Gastroesophageal sphincter (tissue), 4 donors: ENCODE results near the gene HECW1. TPM values are rescaled to one million over a fixed set of nuclear protein-coding genes. Genes with fewer than 3 reads are reported as not detected.

ENCODE experiments used
- ATAC-seq: fragments of 150-250 bp; one replicate; pipeline ENCODE4 v1.9.1; 2016; ENCODE audit warnings: mild to moderate bottlenecking, moderate library complexity
- H3K27ac ChIP-seq, 4 donors: fragments of 200-600 bp; sonication (generic) in 3 of 4; 1 replicate in 3 of 4; 2 replicates in 1 of 4; pipeline ENCODE4 v1.5.1; 2016 to 2019
- H3K27me3 ChIP-seq: fragments of 200-600 bp; sonication (generic); one replicate; pipeline ENCODE4 v1.5.1; 2019
- H3K36me3 ChIP-seq, 2 donors: fragments of 200-600 bp; sonication (generic); one replicate each; pipeline ENCODE4 v1.5.1; 2019; ENCODE audit warnings: control low read depth in 1 of 2
- H3K4me1 ChIP-seq, 3 donors: fragments of 200-600 bp; sonication (generic); 1 replicate in 2 of 3; 2 replicates in 1 of 3; pipeline ENCODE4 v1.5.1; 2016 to 2019; ENCODE audit warnings: control low read depth in 2 of 3
- H3K4me3 ChIP-seq, 2 donors: fragments of 200-600 bp; sonication (generic); one replicate each; pipeline ENCODE4 v1.5.1; 2019; ENCODE audit warnings: mild to moderate bottlenecking in 1 of 2, moderate library complexity in 1 of 2
- H3K9me3 ChIP-seq, 3 donors: fragments of 200-600 bp; sonication (generic); one replicate each; pipeline ENCODE4 v1.5.1; 2017 to 2019; ENCODE audit warnings: control low read depth in 2 of 3
- EP300 ChIP-seq: sonication (generic); formaldehyde crosslinking; IDR thresholded peaks from one replicate; pipeline ENCODE4 v1.6.1; 2017; ENCODE audit warnings: antibody characterized with exemption, mild to moderate bottlenecking
- POLR2A ChIP-seq, 2 donors: fragments of 450-650 bp; IDR thresholded peaks; one replicate each; pipeline ENCODE4 v1.6.1; 2017; ENCODE audit warnings: antibody characterized with exemption in 2 of 2, mild to moderate bottlenecking in 2 of 2, moderate library complexity in 1 of 2
- POLR2AphosphoS5 ChIP-seq: sonication (generic); formaldehyde crosslinking; IDR thresholded peaks from one replicate; pipeline ENCODE4 v1.6.1; 2017; ENCODE audit warnings: antibody characterized with exemption
- WGBS, 2 donors: methylation state at CpG; one replicate each; pipeline ENCODE4 v1.1.5; 2018; ENCODE audit warnings: low coverage in 1 of 2; 5-methylcytosine and 5-hydroxymethylcytosine counted together
- total RNA-seq, 4 donors: library from RNA; depleted of rRNA; stranded (reverse); fragments of >200 nt; gene quantifications; one replicate each; pipeline ENCODE4 v1.1.0, GENCODE V29; 2016
- TF ChIP-seq, protein P1 (sequence below), 4 experiments: fragments of 200-600 bp in 2 of 4; fragments of 450-650 bp in 2 of 4; sonication (generic) in 1 of 4; IDR thresholded peaks; one replicate each; pipeline ENCODE4 v1.5.1; 2017 to 2019; ENCODE audit warnings: antibody characterized with exemption in 4 of 4, mild to moderate bottlenecking in 2 of 4, moderate library complexity in 2 of 4

Gene HECW1
- total RNA-seq, 4 donors from 2014 or later, result 0.04 to 0.31 (median 0.13) TPM; not detected in 1

- WGBS, 2 donors, result 78 to 85% methylated on average over 3 of the region's 3 CpGs
- H3K36me3 ChIP-seq, result no peaks in the 10 kb centered on the region
- no peak overlapping the region for H3K27ac ChIP-seq
- H3K4me3 ChIP-seq, result no peak overlapping the region
- TF ChIP-seq POLR2A (IDR thresholded peaks at IDR 0.05), result no peak
- no peak for ATAC-seq
- peaks cover 32% of the 10 kb centered on the region for H3K27me3 ChIP-seq
- no peaks in the 10 kb centered on the region for H3K9me3 ChIP-seq
- no peaks in the 10 kb centered on the region for H3K4me1 ChIP-seq
Measured at GRCh38 chr7:43137811-43138210, 25.4 kb downstream of the HECW1 start.

- Histone ChIP-seq H3K4me1 (no peaks in the 10 kb centered on the region), H3K9me3 (no peaks in the 10 kb centered on the region), H3K4me3 (no peak overlapping the region), H3K36me3 (no peaks in the 10 kb centered on the region), H3K27ac (no peak overlapping the region), H3K27me3 (peaks cover 41% of the 10 kb centered on the region)
- no peak for TF ChIP-seq POLR2AphosphoS5
- TF ChIP-seq POLR2A (IDR thresholded peaks at IDR 0.05), result no peak
- TF ChIP-seq, protein P1, sequence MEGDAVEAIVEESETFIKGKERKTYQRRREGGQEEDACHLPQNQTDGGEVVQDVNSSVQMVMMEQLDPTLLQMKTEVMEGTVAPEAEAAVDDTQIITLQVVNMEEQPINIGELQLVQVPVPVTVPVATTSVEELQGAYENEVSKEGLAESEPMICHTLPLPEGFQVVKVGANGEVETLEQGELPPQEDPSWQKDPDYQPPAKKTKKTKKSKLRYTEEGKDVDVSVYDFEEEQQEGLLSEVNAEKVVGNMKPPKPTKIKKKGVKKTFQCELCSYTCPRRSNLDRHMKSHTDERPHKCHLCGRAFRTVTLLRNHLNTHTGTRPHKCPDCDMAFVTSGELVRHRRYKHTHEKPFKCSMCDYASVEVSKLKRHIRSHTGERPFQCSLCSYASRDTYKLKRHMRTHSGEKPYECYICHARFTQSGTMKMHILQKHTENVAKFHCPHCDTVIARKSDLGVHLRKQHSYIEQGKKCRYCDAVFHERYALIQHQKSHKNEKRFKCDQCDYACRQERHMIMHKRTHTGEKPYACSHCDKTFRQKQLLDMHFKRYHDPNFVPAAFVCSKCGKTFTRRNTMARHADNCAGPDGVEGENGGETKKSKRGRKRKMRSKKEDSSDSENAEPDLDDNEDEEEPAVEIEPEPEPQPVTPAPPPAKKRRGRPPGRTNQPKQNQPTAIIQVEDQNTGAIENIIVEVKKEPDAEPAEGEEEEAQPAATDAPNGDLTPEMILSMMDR (IDR thresholded peaks at IDR 0.05), result no peak
- no peak for TF ChIP-seq EP300
- no peak for ATAC-seq
- 68 to 76% methylated on average over 4 of the region's 4 CpGs for WGBS, 2 donors
Measured at GRCh38 chr7:43138710-43139109, 26.3 kb downstream of the HECW1 start.

DNA sequence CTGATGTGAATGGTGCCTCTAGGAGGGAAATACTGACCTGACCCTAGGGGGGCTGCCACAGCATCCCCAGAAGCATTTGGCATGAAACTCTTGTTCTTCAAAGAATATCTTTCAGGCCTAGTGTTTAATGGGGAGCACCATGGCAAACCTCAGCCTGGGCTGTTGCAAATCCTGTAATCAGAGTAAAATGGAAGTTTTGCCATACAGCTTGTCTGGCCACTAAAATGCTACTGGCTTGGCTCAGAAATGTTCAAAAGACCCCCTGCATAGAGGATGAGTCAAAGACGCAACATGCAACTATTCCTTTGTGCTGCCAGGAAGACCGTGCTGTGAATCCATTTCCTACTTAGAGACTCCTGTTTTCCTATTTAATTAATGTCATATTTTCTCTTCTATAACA is 26.7 kb downstream of the HECW1 start:
- Histone ChIP-seq H3K27ac (no peak overlapping the region), H3K9me3 (no peaks in the 10 kb centered on the region), H3K27me3 (peaks cover 41% of the 10 kb centered on the region), H3K36me3 (no peaks in the 10 kb centered on the region), H3K4me1 (no peaks in the 10 kb centered on the region), H3K4me3 (no peak overlapping the region)
- TF ChIP-seq EP300 (no peak), POLR2AphosphoS5 (no peak), POLR2A (IDR thresholded peaks at IDR 0.05) (no peak)
- TF ChIP-seq, protein P1 (IDR thresholded peaks at IDR 0.05), result no peak
- WGBS, 2 donors, result 83 to 88% methylated on average over 2 of the region's 2 CpGs
- no peak for ATAC-seq

GRCh38 chr7:43140186-43140585 is 27.7 kb downstream of the HECW1 start:
- no peaks in the 10 kb centered on the region for H3K9me3 ChIP-seq
- 91 to 94% methylated on average over 7 of the region's 7 CpGs for WGBS, 2 donors

DNA sequence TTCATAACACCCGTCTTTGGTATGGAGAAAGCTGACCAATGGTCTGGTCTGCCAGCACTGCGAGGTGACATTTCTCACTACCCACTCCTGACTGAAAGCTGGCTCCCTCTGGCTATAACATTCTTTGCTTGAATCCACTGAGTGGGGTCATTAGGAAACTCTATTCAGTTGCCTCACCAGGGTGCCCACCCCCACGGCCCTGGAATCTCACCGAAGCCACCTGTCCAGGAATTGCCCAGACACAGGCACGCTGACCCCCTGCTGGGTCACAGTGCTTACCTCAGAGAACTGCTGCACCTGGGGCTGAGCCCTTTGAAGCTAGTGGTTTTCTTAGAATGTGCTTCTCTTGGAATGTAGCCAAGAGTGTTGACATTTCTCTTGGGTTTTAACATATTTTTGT is 28.6 kb downstream of the HECW1 start:
- H3K4me3 ChIP-seq, result no peak overlapping the region
- ATAC-seq, result no peak
- no peaks in the 10 kb centered on the region for H3K36me3 ChIP-seq
- TF ChIP-seq POLR2A (IDR thresholded peaks at IDR 0.05) (no peak), POLR2AphosphoS5 (no peak), EP300 (no peak)
- TF ChIP-seq, protein P1 (IDR thresholded peaks at IDR 0.05), result no peak
- WGBS, 2 donors, result 100% methylated on average over 1 of the region's 5 CpGs; no CpG with 5 or more reads in 1 of the 2 donors
- no peaks in the 10 kb centered on the region for H3K9me3 ChIP-seq
- H3K27me3 ChIP-seq, result peaks cover 35% of the 10 kb centered on the region
- H3K27ac ChIP-seq, result no peak overlapping the region
- H3K4me1 ChIP-seq, result no peaks in the 10 kb centered on the region

More at GRCh38 chr7:43140186-43140585, 27.7 kb downstream of the HECW1 start:
- Histone ChIP-seq H3K36me3 (no peaks in the 10 kb centered on the region), H3K4me1 (no peaks in the 10 kb centered on the region), H3K27ac (no peak overlapping the region), H3K4me3 (no peak overlapping the region), H3K27me3 (peaks cover 32% of the 10 kb centered on the region)
- ATAC-seq, result no peak
- TF ChIP-seq POLR2A (IDR thresholded peaks at IDR 0.05) (no peak), EP300 (no peak), POLR2AphosphoS5 (no peak)
- TF ChIP-seq, protein P1 (IDR thresholded peaks at IDR 0.05), result no peak
